Stimulated activated CD4-positive, alpha-beta T cell treated with anti-CD3 and anti-CD28 coated beads, Interleukin-15, amount 100 ng/mL, for 1 hour (primary cell): Measurements from ENCODE around the gene BLTP3A.
"Not testable (repeated sequence)": the region's sequence is repeated elsewhere in the genome, so short reads cannot be mapped to it uniquely, and the experiment has no call there.

Experiments
- DNase-seq, 2 donors: peaks; one replicate each; pipeline ENCODE4 v3.0.0-alpha.2; 2020; ENCODE audit warnings: low read depth in 1 of 2, low spot score in 1 of 2

BLTP3A gene, protein sequence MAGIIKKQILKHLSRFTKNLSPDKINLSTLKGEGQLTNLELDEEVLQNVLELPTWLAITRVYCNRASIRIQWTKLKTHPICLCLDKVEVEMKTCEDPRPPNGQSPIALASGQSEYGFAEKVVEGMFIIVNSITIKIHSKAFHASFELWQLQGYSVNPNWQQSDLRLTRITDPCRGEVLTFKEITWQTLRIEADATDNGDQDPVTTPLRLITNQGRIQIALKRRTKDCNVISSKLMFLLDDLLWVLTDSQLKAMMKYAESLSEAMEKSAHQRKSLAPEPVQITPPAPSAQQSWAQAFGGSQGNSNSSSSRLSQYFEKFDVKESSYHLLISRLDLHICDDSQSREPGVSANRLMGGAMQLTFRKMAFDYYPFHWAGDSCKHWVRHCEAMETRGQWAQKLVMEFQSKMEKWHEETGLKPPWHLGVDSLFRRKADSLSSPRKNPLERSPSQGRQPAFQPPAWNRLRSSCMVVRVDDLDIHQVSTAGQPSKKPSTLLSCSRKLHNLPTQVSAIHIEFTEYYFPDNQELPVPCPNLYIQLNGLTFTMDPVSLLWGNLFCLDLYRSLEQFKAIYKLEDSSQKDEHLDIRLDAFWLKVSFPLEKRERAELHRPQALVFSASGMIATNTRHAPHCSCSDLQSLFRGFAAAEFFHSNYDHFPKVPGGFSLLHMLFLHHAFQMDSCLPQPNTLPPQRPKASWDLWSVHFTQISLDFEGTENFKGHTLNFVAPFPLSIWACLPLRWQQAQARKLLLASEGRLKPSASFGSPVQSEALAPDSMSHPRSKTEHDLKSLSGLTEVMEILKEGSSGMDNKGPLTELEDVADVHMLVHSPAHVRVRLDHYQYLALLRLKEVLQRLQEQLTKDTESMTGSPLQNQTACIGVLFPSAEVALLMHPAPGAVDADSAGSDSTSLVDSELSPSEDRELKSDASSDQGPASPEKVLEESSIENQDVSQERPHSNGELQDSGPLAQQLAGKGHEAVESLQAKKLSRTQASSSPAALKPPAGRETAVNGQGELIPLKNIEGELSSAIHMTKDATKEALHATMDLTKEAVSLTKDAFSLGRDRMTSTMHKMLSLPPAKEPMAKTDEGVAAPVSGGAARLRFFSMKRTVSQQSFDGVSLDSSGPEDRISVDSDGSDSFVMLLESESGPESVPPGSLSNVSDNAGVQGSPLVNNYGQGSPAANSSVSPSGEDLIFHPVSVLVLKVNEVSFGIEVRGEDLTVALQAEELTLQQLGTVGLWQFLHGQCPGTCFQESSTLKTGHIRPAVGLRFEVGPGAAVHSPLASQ (N-terminal part only)

DNA sequence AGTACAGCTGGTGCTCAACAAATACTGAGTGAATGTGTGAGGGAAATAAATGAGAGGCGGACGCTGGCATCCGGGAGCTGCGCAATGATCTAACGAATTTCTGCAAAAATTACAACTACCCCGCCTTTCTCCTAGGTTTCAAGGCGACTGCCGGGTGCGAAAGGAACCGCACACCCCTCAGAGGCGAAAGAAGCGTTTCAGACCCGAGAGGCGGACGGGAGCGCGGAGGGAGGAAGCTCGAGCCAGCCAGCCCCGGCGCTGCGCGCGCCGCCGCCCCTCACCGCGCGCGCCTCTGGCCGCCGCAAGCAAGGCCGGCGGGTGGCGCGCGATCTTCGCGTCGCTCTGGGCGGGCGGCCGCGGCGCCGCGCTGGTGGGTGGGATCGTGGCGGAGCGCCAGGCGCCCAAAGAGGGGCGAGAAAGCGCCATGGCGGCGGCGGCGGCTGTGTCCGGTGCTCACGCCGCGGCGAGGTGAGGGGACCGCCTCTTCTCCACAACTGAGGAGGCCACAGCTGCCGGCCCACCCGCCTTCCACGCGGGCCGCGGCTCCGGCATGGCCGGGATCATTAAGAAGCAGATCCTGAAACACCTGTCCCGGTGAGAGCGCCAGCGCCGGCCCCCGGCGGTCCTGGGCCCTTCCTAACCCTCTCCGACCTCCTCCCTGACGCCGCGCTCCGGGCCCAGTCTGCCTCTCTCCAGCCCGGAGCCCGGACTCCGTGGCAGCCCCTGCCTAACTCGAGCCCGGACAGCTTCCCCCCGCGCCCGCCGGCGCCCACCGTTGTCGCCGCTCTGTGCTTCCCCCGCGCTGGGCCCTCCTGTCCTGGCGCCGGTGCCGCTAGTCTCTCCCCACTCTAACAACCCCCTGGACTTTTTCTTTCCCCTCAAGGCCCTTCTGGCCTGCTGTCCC lies at the start of gene BLTP3A:
TSS of gene BLTP3A (plus strand) at position 383 of the 904 bp plus-strand sequence. CDS start at position 551, 168 bp downstream.
- DNase-seq: peak; percentile 54 to 71

DNA sequence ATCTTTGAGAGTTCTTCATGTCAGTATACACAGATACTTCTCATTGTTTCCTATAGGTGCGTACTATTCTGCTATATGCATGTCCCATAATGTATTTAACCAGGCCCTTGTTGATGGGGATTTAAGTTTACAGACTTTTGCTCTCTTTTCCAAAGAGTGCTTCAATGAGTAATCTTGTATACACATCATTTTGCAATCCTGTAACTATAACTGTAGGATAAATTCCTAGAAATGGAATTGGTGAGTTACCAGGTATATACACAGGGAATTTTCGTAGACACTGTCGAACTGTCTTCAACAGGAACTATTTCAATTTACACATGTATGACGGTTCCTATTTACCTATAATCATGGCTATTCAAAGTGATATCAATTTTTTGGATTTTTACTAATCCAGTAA lies 49.8 kb upstream of the BLTP3A start:
- DNase-seq: no peak

DNA sequence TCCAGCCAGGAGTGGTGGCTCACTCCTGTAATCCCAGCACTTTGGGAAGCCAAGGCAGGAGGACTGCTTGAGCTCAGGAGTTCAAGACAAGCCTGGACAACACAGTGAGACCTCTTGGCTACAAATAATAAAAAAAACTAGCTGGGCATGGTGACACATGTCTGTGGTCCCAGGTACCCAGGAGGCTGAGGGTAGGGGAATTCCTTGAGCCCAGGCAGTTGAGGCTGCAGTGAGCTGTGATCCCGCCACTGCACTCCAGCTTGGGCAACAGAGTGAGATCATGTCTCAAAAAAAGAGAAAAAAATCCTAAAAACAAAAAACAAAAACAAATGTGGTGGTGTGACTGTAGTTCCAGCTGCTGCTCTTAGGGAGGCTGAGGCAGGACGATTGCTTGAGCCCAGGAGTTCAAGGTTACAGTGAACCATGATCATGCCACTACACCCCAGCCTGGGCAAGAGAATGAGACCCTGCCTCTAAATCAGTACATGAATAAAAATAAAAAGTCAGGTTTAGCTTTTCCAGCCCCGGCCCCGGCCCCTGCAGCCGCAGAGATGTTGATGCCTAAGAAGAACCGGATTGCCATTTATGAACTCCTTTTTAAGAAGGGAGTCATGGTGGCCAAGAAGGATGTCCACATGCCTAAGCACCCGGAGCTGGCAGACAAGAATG lies 48.1 kb upstream of the BLTP3A start:
- DNase-seq: no peak

DNA sequence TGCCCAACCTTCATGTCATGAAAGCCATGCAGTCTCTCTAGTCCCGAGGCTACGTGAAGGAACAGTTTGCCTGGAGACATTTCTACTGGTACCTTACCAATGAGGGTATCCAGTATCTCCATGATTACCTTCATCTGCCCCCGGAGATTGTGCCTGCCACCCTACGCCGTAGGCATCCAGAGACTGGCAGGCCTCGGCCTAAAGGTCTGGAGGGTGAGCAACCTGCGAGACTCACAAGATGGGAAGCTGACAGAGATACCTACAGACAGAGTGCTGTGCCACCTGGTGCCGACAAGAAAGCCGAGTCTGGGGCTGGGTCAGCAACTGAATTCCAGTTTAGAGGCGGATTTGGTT lies 47.6 kb upstream of the BLTP3A start:
- DNase-seq: not testable (repeated sequence)

DNA sequence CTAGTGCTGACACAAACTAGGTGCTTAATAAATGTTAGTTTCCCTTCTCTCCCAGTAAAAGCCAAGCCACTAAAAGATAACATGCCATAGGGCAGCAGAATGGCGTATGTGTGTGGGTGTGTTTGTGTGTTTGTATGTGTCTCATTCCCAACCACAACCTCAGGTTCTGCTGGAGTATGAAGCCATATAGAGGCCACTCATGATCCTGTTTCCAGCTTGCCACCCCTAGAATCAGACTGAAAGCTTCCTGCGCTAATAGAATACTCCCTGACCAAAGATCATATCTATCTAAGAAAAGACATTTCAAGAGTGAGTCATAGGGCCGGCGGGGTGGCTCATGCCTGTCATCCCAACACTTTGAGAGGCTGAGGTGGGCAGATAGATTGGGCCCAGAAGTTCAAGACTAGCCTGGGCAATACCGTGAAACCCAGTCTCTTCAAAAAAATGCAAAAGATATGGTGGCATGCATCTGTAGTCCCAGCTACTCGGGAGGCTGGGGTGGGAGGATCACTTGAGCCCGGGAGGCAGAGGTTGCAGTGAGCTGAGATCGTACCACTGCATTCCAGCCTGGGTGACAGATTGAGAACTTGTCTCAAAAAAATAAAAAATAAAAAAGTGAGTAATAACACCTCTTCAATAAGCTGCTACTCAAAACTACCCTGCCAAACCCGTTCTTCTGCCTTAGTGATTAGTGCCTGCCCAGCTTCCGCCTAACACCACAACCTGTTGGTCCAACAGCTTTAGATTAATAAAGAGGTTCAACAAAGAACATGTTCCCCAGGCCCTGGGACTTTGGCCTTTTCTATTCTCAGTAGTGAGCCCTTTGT lies 46.4 kb upstream of the BLTP3A start:
- no peak for DNase-seq

DNA sequence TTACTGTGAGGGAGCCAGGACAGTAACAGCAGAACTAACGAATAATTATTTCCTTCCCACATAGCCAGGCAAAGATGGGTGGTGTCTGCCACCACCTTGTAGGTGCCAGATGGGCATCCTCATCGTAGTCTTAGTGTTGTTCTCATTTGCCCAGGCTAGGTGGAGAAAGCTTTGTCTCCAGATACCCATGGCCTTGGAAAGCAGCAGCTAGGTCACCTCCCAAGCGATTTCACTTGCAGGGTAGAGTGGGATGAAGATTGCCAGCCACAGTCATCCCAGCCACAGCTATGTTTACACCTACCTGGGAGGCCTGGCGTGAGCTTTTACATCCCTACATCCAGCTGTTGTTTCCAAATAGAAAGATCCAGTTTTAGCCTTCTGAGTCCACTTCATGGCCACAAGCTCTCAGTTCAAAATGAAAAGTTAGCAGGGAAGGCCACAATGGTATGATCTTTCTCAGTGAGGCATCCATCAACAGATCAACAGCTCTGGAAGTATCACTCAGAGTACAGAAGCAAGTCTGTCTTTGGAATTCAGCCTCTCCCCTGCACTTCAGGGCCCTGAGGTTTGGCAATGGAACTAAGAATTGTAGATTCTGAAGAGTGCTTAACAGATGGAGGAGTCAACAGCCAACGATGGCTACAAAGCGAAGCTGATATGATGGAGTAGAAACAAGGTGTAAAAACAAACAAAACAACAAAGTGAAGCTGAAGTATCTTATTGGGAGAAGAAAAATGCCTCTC lies 45.6 kb upstream of the BLTP3A start:
- DNase-seq: no peak

DNA sequence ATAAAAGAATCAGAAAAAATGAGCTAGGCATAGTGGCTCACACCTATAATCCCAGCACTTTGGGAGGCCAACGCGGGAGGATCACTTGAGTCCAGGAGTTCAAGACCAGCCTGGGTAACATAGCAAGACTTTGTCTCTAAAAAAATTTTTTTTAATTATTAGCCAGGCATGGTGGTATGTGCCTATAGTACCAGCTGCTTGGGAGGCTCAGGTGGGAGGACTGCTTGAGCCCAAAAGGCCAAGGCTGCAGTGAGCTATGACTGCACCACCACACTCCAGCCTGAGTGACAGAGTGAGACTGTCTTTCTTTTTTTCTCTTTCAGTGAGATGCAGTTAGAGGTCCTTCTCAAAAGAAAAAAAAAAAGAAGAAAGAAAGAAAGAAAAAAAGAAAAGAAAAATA lies 43.1 kb upstream of the BLTP3A start:
- no peak for DNase-seq

DNA sequence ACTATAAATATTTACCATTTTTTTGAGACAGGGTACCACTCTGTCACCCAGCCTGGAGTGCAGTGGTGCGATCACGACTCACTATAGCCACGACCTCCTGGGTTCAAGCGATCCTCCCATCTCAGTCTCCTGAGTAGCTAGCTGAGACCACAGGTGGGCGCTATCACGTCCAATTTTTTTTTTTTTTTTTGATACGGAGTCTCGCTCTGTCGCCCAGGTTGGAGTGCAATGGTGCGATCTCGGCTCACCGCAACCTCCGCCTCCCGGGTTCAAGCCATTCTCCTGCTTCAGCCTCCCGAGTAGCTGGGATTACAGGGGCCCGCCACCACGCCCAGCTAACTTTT lies 35.4 kb upstream of the BLTP3A start:
- peak in 1 of 2 donors; percentile 8 for DNase-seq

DNA sequence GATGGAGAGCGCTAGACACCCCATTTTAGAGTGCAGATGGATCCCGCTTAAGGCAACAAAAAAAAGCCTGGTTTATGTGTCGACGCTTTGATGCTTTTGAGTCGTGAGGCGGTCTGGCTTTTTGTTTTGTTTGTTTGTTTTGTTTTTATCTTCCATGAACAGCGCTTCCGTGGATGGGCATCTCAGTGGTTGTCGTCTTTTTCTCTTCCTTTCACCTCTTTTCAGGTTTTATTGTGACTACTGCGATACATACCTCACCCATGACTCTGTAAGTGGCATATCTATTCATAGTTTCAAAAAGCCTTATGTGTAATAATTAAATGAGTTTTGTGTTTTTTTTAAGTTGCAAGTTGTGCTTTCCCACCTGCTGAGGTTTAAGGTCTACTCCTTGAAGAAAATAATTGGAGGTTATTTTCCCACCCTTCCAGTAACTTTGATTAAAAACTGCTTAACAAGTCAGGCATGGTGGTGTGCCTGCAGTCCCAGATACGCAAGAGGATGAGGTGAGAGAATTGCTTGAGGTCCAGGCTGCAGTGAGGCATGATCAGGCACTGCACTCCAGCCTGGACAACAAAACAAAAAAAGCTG lies 34.1 kb upstream of the BLTP3A start:
- no peak for DNase-seq

DNA sequence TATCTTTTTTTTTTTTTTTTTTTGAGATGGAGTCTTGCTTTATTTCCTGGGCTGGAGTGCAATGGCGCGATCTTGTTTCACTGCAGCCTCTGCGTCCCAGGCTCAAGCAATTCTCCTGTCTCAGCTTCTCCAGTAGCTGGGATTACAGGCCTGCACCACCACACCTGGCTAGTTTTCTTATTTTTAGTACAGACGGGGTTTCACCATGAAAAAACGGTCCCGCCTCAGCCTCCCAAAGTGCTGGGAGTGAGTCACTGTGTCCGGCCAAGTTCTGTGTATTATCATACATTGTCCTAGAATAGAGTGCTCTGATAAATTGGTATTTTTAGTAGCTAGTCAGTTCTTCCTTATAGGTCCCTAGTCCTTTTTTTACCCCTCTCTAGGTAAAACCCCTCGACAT lies 31.8 kb upstream of the BLTP3A start:
- no peak for DNase-seq

DNA sequence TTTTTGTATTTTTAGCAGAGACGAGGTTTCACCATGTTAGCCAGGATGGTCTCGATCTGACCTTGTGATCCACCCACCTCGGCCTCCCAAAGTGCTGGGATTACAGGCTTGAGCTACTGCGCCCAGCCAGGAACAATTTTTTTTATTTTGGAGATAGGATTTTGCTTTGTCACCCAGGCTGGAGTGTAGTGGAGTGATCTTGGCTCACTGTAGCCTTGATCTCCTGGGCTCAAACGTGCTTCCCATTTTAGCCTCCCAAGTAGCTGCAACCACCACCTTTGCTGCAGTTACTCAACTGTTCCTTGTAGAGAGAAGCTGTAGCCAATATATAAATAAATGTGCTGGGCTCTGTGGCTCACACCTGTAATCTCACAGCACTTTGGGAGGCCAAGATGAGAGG lies 30.2 kb upstream of the BLTP3A start:
- not testable (repeated sequence) for DNase-seq

DNA sequence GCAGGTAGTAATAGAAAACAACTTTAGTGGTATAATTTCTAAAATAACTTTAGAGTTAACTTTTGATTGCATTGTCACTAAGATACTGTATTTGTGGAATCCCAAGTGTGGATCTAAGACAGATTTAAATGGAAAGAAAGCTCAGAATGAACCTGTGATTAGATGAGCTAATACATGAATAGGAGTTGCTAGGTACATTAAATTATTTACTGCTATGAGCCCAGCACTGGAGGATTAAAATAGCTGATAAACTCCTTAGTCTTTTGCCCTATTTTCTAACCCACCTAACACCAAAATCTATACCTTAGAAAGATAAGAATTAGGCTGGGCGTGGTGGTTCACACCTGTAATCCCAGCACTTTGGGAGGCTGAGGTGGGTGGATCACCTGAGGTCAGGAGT lies 23.7 kb upstream of the BLTP3A start:
- no peak for DNase-seq

DNA sequence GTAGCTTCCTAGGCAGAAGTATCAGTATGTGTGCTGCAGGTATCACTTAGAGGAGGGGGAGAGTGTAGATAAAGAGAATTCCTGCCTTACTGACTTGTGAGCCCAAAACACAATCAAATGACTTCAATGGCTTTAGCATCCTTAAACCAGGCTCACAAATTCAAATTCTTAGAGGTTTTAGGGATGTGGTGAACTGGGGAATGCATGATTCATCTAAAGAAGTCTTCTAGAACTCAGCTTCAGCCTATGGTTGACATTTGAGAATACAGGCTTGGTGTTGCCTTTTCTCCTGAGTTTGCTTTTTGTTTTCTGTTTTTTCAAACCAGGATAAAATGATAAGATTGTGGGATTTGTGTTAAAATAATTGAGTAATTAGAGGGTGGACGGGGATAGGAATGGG lies 20.2 kb upstream of the BLTP3A start:
- no peak for DNase-seq

DNA sequence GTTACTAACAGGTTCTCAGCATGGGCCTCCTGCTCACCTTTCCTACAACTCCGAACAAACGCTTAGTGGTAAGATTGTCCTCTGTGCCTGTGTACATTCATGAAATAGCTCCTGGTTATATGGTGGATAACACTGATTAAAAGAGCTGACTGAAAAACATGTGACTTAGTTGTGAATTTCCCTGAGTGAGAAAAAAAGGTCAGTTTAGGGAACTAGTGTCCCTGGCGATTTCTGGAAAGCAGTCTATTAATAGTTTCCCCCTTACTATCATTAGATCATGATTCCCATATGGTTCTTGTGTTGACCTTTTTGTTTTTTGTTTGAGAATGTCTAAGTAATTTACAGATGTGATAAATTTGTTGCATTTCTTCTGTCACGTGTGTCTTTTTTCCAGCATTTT lies 18.9 kb upstream of the BLTP3A start:
- DNase-seq: no peak

DNA sequence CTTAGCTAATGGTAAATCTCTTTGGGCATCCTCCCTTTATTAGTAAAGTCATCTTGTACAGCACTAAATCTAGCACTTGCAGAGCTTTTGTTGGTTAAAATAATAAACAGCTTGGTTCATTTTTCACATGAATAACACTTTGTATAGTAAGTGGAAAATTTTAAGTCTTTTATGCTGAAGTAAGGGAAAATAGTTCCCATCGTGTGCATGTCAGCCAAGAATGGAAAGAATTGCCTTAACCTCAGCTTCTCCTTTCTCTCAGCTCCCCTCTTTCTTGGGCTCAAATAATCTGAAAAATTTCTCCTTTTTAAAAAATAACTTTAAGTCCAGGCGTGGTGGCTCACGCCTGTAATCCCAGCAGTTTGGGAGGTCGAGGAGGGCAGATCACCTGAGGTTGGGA lies 18.0 kb upstream of the BLTP3A start:
- DNase-seq: no peak

DNA sequence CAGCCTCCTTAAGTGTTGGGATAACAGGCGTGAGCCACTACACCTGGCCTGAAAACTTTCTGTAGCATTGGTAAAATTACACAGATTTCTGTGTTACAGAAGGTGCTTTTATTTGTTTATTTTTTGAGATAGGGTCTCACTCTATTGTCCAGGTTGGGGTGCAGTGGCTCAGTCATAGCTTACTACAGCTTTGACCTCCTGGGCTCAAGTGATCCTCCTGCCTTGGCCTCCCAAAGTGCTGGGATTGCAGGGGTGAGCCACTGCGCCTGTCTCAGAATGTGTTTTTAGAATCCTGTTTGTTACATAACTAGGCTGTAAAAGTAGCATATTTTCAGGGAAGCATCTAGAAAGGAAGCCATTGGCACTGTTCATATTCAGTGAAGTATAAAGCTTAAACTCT lies 16.9 kb upstream of the BLTP3A start:
- no peak for DNase-seq

DNA sequence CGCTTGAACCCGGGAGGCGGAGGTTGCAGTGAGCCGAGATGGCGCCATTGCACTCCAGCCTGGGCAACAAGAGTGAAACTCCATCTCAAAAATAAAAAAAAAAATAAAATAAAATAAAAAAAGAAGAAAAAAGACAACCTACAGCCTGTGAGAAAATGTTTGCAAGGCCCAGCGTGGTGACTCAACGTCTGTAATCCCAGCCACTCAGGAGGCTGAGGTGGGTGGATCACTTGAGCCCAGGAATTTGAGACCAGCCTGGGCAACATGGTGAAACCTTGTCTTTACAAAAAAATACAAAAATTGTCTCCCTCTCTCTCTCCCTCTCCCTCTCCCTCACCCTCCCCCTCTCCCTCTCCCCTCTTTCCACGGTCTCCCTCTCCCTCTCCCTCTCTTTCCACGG lies 6.5 kb upstream of the BLTP3A start:
- DNase-seq: not testable (repeated sequence)

DNA sequence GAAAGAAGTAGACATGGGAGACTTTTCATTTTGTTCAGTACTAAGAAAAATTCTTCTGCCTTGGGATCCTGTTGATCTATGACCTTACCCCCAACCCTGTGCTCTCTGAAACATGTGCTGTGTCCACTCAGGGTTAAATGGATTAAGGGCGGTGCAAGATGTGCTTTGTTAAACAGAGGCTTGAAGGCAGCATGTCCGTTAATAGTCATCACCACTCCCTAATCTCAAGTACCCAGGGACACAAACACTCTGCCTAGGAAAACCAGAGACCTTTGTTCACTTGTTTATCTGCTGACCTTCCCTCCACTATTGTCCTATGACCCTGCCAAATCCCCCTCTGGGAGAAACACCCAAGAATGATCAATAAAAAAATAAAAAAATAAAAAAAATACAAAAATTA lies 4.7 kb upstream of the BLTP3A start:
- DNase-seq: not testable (repeated sequence)
